BLaER1 (cell line): Measurements from ENCODE around the gene TTLL5.
A peak's percentile ranks its signal among the peaks of the same experiment; 100 is the strongest.

Experiments used
- H3K27ac ChIP-seq: shearing (Covaris generic); formaldehyde crosslinking; 2 replicates; pipeline ENCODE4 v1.8.1; 2022
- H3K27me3 ChIP-seq: shearing (Covaris generic); formaldehyde crosslinking; 2 replicates; pipeline ENCODE4 v1.8.1; 2022
- H3K36me3 ChIP-seq: shearing (Covaris generic); formaldehyde crosslinking; 2 replicates; pipeline ENCODE4 v1.8.1; 2022
- H3K4me1 ChIP-seq: shearing (Covaris generic); formaldehyde crosslinking; 2 replicates; pipeline ENCODE4 v1.8.1; 2022
- H3K4me2 ChIP-seq: shearing (Covaris generic); formaldehyde crosslinking; 2 replicates; pipeline ENCODE4 v1.8.1; 2022
- H3K4me3 ChIP-seq: shearing (Covaris generic); formaldehyde crosslinking; 2 replicates; pipeline ENCODE4 v1.8.1; 2022
- H3K9ac ChIP-seq: shearing (Covaris generic); formaldehyde crosslinking; 2 replicates; pipeline ENCODE4 v1.8.1; 2022
- H3K9me3 ChIP-seq: shearing (Covaris generic); formaldehyde crosslinking; 2 replicates; pipeline ENCODE4 v1.8.1; 2022
- H4K20me1 ChIP-seq: shearing (Covaris generic); formaldehyde crosslinking; 2 replicates; pipeline ENCODE4 v1.8.1; 2022
- Cebpa-rat ChIP-seq: shearing (Covaris generic); IDR thresholded peaks from 2 replicates; pipeline ENCODE4 v1.8.1; 2022

TTLL5 gene

DNA sequence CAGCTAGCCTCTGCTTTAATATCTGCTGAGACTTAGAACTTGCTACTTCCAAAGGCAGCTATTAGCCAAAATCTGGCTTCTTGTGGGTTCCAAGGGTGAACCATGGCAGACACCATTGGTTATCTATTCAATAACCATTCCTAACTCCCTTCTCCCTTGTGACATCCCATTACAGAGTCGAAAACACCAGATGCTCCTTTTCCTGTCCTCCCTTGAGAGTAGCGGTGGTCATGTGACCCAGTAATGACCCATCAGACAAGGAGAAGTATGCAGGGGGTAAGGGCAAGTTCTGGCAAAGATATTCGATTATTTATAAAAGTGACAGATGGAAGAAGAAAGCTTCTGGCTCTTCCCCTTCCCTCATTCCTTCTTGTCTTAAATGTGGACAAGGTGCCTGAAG, 300.6 kb downstream of the TTLL5 start:
- H3K27me3 ChIP-seq = no peaks in the 10 kb centered on the region
- no peak overlapping the region for H3K9ac ChIP-seq
- H4K20me1 ChIP-seq = no peaks in the 10 kb centered on the region
- H3K4me1 ChIP-seq = peaks cover 46% of the 10 kb centered on the region
- H3K9me3 ChIP-seq = no peaks in the 10 kb centered on the region
- no peak for TF ChIP-seq Cebpa-rat
- H3K4me2 ChIP-seq = peak overlapping the region; percentile 69
- H3K4me3 ChIP-seq = no peak overlapping the region
- peak overlapping the region; percentile 88 for H3K27ac ChIP-seq
- peaks cover 11% of the 10 kb centered on the region; the same call in 1 of the 2 replicates for H3K36me3 ChIP-seq

DNA sequence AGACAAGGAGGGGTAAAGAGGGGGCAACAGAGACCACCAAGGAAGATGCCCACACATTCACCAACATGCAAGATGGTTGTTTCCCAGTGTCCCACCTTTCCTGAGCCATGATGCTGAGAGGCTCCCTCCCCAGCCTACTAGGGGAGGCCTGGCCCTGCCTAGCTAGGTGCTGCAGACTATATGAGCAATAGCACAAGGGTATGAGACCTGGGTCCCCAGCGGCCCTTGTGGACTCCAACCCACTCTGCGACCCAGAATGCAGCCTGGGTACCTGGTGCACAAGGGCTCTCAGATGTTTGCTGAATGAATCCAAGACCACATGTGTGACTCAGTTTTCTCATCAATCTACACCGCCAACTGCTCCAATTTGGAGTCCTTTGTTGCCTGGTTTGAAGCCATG, 306.8 kb downstream of the TTLL5 start:
- H4K20me1 ChIP-seq = no peaks in the 10 kb centered on the region
- H3K4me1 ChIP-seq = peaks cover 16% of the 10 kb centered on the region

GRCh38 chr14:75968456-75968855, 307.4 kb downstream of the TTLL5 start:
- no peak for TF ChIP-seq Cebpa-rat
- Histone ChIP-seq H3K4me3 (no peak overlapping the region), H3K9me3 (no peaks in the 10 kb centered on the region), H3K27me3 (no peaks in the 10 kb centered on the region), H3K4me1 (peaks cover 18% of the 10 kb centered on the region), H3K9ac (no peak overlapping the region), H3K36me3 (peaks cover 7% of the 10 kb centered on the region; the same call in 1 of the 2 replicates), H4K20me1 (no peaks in the 10 kb centered on the region), H3K4me2 (no peak overlapping the region), H3K27ac (no peak overlapping the region)

More for the DNA sequence above, 306.8 kb downstream of the TTLL5 start:
- no peak overlapping the region for H3K27ac ChIP-seq
- H3K9me3 ChIP-seq = no peaks in the 10 kb centered on the region
- peaks cover 13% of the 10 kb centered on the region; the same call in 1 of the 2 replicates for H3K36me3 ChIP-seq
- H3K9ac ChIP-seq = no peak overlapping the region
- H3K4me3 ChIP-seq = no peak overlapping the region
- no peak overlapping the region for H3K4me2 ChIP-seq
- no peak for TF ChIP-seq Cebpa-rat
- H3K27me3 ChIP-seq = no peaks in the 10 kb centered on the region

DNA sequence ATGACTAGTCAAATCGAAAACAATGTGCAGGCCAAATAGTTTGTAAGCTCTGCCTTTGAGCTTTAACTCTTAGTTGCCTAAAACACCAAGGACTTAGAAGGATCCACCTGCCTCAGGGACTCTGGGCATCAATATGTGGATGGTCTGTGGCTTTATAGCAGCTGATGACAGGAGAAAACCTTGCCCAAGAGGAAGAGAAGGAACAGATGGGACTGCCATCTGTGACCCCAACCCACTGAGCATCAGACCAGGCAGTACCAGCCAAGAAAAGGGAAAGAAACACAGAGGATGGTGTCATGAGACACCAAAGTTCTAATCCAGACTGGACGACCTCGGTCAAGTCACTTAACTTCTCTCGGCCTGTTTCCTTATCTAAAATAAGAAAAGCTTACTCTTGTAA, 308.1 kb downstream of the TTLL5 start:
- Histone ChIP-seq H3K4me2 (0 out of 2 replicates have a peak overlapping the region, but pooled peaks have one; percentile 7), H3K27ac (peak overlapping the region; percentile 4; the same call in 1 of the 2 replicates), H3K9me3 (no peaks in the 10 kb centered on the region), H3K36me3 (peaks cover 7% of the 10 kb centered on the region; the same call in 1 of the 2 replicates), H4K20me1 (no peaks in the 10 kb centered on the region), H3K27me3 (no peaks in the 10 kb centered on the region), H3K4me3 (no peak overlapping the region), H3K4me1 (peaks cover 18% of the 10 kb centered on the region), H3K9ac (no peak overlapping the region)
- no peak for TF ChIP-seq Cebpa-rat

DNA sequence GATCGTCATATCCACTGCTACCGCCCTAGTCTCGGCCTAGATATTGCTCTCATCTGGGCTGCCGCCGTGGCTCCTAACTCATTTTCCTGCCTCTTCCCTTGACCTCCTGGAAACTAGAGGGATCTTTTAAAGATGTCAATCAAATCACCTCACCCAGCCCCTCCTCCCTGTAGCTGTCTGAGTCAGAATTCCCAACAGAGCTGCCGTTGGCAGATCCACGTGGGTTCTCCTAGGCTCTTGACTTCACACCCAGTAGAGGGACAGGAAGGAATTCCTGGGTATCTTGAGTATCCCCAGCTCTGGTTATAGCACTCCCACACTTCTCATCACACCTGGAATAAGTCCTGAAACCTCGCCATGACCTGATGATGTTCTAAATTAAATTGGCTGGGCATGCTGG, 308.8 kb downstream of the TTLL5 start:
- Histone ChIP-seq H3K4me1 (peaks cover 18% of the 10 kb centered on the region), H3K4me3 (no peak overlapping the region), H3K4me2 (no peak overlapping the region), H3K9ac (no peak overlapping the region), H4K20me1 (no peaks in the 10 kb centered on the region), H3K27me3 (no peaks in the 10 kb centered on the region), H3K9me3 (no peaks in the 10 kb centered on the region), H3K27ac (no peak overlapping the region), H3K36me3 (peaks cover 7% of the 10 kb centered on the region; the same call in 1 of the 2 replicates)
- TF ChIP-seq Cebpa-rat = no peak

- TF ChIP-seq Cebpa-rat = no peak
- Histone ChIP-seq H3K27ac (no peak overlapping the region), H3K4me2 (no peak overlapping the region), H3K4me1 (peaks cover 18% of the 10 kb centered on the region), H3K27me3 (no peaks in the 10 kb centered on the region), H3K4me3 (no peak overlapping the region), H3K9ac (no peak overlapping the region), H4K20me1 (no peaks in the 10 kb centered on the region), H3K9me3 (no peaks in the 10 kb centered on the region), H3K36me3 (0 out of 2 replicates have a peak, but pooled peaks cover 6% of the 10 kb centered on the region)
Measured at GRCh38 chr14:75970989-75971388, 309.9 kb downstream of the TTLL5 start.

DNA sequence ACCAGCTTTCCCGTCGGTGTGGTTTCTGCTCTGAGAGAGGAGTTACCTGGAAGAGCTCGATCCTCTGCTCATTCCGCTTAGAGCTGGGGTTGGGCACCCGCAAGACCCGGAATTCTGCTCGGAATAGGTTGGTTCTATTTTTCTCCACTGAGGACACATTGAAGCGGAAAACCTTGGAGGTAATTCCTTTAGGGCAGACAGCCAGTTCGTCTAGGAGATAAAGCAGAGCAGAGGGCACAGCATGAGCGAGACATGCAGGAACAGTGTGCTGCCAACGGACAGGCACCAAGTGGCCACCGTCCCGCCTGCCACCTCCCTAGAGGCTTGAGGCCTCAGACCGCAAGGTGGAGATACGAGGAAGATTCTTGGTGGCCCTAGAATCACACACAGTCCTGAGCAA, 310.5 kb downstream of the TTLL5 start:
- 0 out of 2 replicates have a peak, but pooled peaks cover 3% of the 10 kb centered on the region for H3K36me3 ChIP-seq
- TF ChIP-seq Cebpa-rat = no peak
- H4K20me1 ChIP-seq = no peaks in the 10 kb centered on the region
- H3K4me2 ChIP-seq = no peak overlapping the region
- H3K27ac ChIP-seq = no peak overlapping the region
- H3K4me3 ChIP-seq = no peak overlapping the region
- no peaks in the 10 kb centered on the region for H3K9me3 ChIP-seq
- no peaks in the 10 kb centered on the region for H3K27me3 ChIP-seq
- H3K4me1 ChIP-seq = peaks cover 23% of the 10 kb centered on the region
- no peak overlapping the region for H3K9ac ChIP-seq

GRCh38 chr14:75972801-75973421, 311.9 kb downstream of the TTLL5 start:
- H3K9me3 ChIP-seq = no peaks in the 10 kb centered on the region
- H3K4me2 ChIP-seq = no peak overlapping the region; the same call in 1 of the 2 replicates
- no peak for TF ChIP-seq Cebpa-rat
- H3K9ac ChIP-seq = no peak overlapping the region
- H3K4me3 ChIP-seq = no peak overlapping the region
- peaks cover 37% of the 10 kb centered on the region for H3K4me1 ChIP-seq
- 0 out of 2 replicates have a peak, but pooled peaks cover 3% of the 10 kb centered on the region for H3K36me3 ChIP-seq
- no peaks in the 10 kb centered on the region for H3K27me3 ChIP-seq
- no peak overlapping the region for H3K27ac ChIP-seq
- no peaks in the 10 kb centered on the region for H4K20me1 ChIP-seq

GRCh38 chr14:75976826-75977581, 316.0 kb downstream of the TTLL5 start:
- no peak for TF ChIP-seq Cebpa-rat
- Histone ChIP-seq H3K36me3 (no peaks in the 10 kb centered on the region), H3K9ac (no peak overlapping the region; the same call in 1 of the 2 replicates), H3K9me3 (no peaks in the 10 kb centered on the region), H3K4me1 (peaks cover 66% of the 10 kb centered on the region), H3K27ac (no peak overlapping the region), H3K4me3 (no peak overlapping the region), H3K4me2 (peak overlapping the region; percentile 54), H4K20me1 (no peaks in the 10 kb centered on the region), H3K27me3 (no peaks in the 10 kb centered on the region)

DNA sequence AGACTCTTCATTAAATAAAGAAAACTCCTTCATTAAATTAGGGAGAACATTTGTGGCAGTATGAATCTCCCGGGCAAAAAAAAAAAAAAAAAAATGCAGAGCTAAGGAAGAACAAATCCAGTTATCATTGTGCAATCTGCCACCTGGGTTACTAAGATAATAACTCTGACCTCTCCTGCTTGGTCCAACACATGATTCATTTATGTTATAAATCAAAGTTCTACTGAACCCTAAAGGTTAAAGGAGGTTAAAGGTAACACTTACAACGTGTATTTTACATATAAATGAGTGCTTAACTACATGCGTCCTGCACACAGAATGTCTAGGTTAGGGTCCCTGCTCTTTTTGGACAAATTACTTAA, 316.5 kb downstream of the TTLL5 start:
- H3K27ac ChIP-seq = no peak overlapping the region
- peak overlapping the region; percentile 92 for H3K4me2 ChIP-seq
- H3K27me3 ChIP-seq = no peaks in the 10 kb centered on the region
- peaks cover 62% of the 10 kb centered on the region for H3K4me1 ChIP-seq
- TF ChIP-seq Cebpa-rat = no peak
- H3K9ac ChIP-seq = no peak overlapping the region
- H3K36me3 ChIP-seq = no peaks in the 10 kb centered on the region
- no peak overlapping the region for H3K4me3 ChIP-seq
- H4K20me1 ChIP-seq = no peaks in the 10 kb centered on the region
- H3K9me3 ChIP-seq = no peaks in the 10 kb centered on the region
